Activated T-helper 2 cell treated with anti-CD3 and anti-CD28 coated beads, Interferon-gamma antibody, Interleukin-2, Interleukin-4, amounts not matched to agents 10 μg/mL and 5 μg/mL and 100 μg/mL, durations not matched to agents 14 hours and 24 hours and 36 hours (primary cell): ENCODE data around the gene TM7SF3. TPM values are rescaled to one million over a fixed set of nuclear protein-coding genes. Genes with fewer than 3 reads are reported as not detected.

ENCODE experiments used
- DNase-seq: peaks from one replicate; pipeline ENCODE4 v3.0.0; 2021; ENCODE audit warnings: low spot score
- H3K27ac Mint-ChIP-seq: one replicate; pipeline ENCODE4 v1.8.0; 2021; ENCODE audit warnings: mixed read lengths
- H3K27me3 Mint-ChIP-seq: one replicate; pipeline ENCODE4 v1.8.0; 2021; ENCODE audit warnings: low read depth, mixed read lengths
- H3K36me3 Mint-ChIP-seq: one replicate; pipeline ENCODE4 v1.8.0; 2021; ENCODE audit warnings: low read depth, mixed read lengths
- H3K4me1 Mint-ChIP-seq: one replicate; pipeline ENCODE4 v1.8.0; 2021; ENCODE audit warnings: low read depth, mixed read lengths
- H3K4me3 Mint-ChIP-seq: one replicate; pipeline ENCODE4 v1.8.0; 2021; ENCODE audit warnings: low read depth, mild to moderate bottlenecking, moderate library complexity, mixed read lengths
- H3K9me3 Mint-ChIP-seq: one replicate; pipeline ENCODE4 v1.8.0; 2021; ENCODE audit warnings: mixed read lengths
- intact Hi-C: fragments of 100-400 bp; cut with micrococcal nuclease; formaldehyde crosslinking; loops from one replicate; pipeline ENCODE4 v1.15.1; 2023
- total RNA-seq: library from RNA; stranded (reverse); gene quantifications from 2 replicates; pipeline ENCODE4 v1.2.3, GENCODE V29; 2022

The TM7SF3 gene
- total RNA-seq, 1 donor from 2014 or later = 46.7 TPM

- Mint-ChIP-seq H3K4me1 (peaks cover 4% of the 10 kb centered on the region), H3K27ac (no peak overlapping the region), H3K4me3 (no peak overlapping the region), H3K9me3 (no peaks in the 10 kb centered on the region), H3K27me3 (no peaks in the 10 kb centered on the region), H3K36me3 (peaks cover 54% of the 10 kb centered on the region)
- intact Hi-C loops = no loop called here
- no peak for DNase-seq
These were observed 22.4 kb downstream of the TM7SF3 start for GRCh38 chr12:26991826-26992225.

- no peak overlapping the region for H3K27ac Mint-ChIP-seq
- H3K4me3 Mint-ChIP-seq = no peak overlapping the region
- peaks cover 54% of the 10 kb centered on the region for H3K36me3 Mint-ChIP-seq
- DNase-seq = no peak
- H3K9me3 Mint-ChIP-seq = no peaks in the 10 kb centered on the region
- peaks cover 5% of the 10 kb centered on the region for H3K4me1 Mint-ChIP-seq
- intact Hi-C loops = no loop called here
- H3K27me3 Mint-ChIP-seq = no peaks in the 10 kb centered on the region
These were observed 24.3 kb downstream of the TM7SF3 start for GRCh38 chr12:26989873-26990272.

GRCh38 chr12:26988703-26989102 lies 25.5 kb downstream of the TM7SF3 start:
- intact Hi-C loops = no loop called here
- H3K36me3 Mint-ChIP-seq = peaks cover 58% of the 10 kb centered on the region
- no peaks in the 10 kb centered on the region for H3K9me3 Mint-ChIP-seq
- H3K27ac Mint-ChIP-seq = no peak overlapping the region
- no peaks in the 10 kb centered on the region for H3K27me3 Mint-ChIP-seq
- H3K4me1 Mint-ChIP-seq = peaks cover 10% of the 10 kb centered on the region
- no peak for DNase-seq
- H3K4me3 Mint-ChIP-seq = no peak overlapping the region

GRCh38 chr12:26987634-26988424 lies 26.4 kb downstream of the TM7SF3 start:
- Mint-ChIP-seq H3K9me3 (no peaks in the 10 kb centered on the region), H3K27ac (no peak overlapping the region), H3K4me3 (no peak overlapping the region), H3K27me3 (no peaks in the 10 kb centered on the region), H3K4me1 (peaks cover 10% of the 10 kb centered on the region), H3K36me3 (peaks cover 61% of the 10 kb centered on the region)
- no peak for DNase-seq
- intact Hi-C loops = no loop called here

GRCh38 chr12:26982866-26983265 lies 31.3 kb downstream of the TM7SF3 start:
- no peak overlapping the region for H3K27ac Mint-ChIP-seq
- H3K27me3 Mint-ChIP-seq = no peaks in the 10 kb centered on the region
- no peaks in the 10 kb centered on the region for H3K9me3 Mint-ChIP-seq
- no peak overlapping the region for H3K4me3 Mint-ChIP-seq
- peaks cover 67% of the 10 kb centered on the region for H3K36me3 Mint-ChIP-seq
- no peak for DNase-seq
- intact Hi-C loops = no loop called here
- peaks cover 7% of the 10 kb centered on the region for H3K4me1 Mint-ChIP-seq

- no peak overlapping the region for H3K27ac Mint-ChIP-seq
- peaks cover 14% of the 10 kb centered on the region for H3K4me1 Mint-ChIP-seq
- H3K27me3 Mint-ChIP-seq = no peaks in the 10 kb centered on the region
- intact Hi-C loops = no loop called here
- DNase-seq = no peak
- H3K9me3 Mint-ChIP-seq = no peaks in the 10 kb centered on the region
- no peak overlapping the region for H3K4me3 Mint-ChIP-seq
- peaks cover 72% of the 10 kb centered on the region for H3K36me3 Mint-ChIP-seq
These were observed 34.5 kb downstream of the TM7SF3 start for GRCh38 chr12:26979733-26980132.

GRCh38 chr12:26978801-26979200 lies 35.4 kb downstream of the TM7SF3 start:
- Mint-ChIP-seq H3K27me3 (no peaks in the 10 kb centered on the region), H3K4me3 (no peak overlapping the region), H3K9me3 (no peaks in the 10 kb centered on the region), H3K4me1 (peaks cover 10% of the 10 kb centered on the region), H3K27ac (no peak overlapping the region), H3K36me3 (peaks cover 72% of the 10 kb centered on the region)
- intact Hi-C loops = no loop called here
- DNase-seq = no peak

- Mint-ChIP-seq H3K4me3 (no peak overlapping the region), H3K27ac (no peak overlapping the region), H3K36me3 (peaks cover 63% of the 10 kb centered on the region), H3K27me3 (no peaks in the 10 kb centered on the region), H3K9me3 (no peaks in the 10 kb centered on the region), H3K4me1 (peaks cover 13% of the 10 kb centered on the region)
- intact Hi-C loops = no loop called here
- DNase-seq = no peak
These were observed 37.5 kb downstream of the TM7SF3 start for GRCh38 chr12:26976687-26977086.

- peak; percentile 14 for DNase-seq
- peaks cover 67% of the 10 kb centered on the region for H3K36me3 Mint-ChIP-seq
- intact Hi-C loops = loop anchor here (1.0 to 5.0 kb wide), 2 partner anchors 34 to 40 kb away; partner anchors contain the start of genes FGFR1OP2 and TM7SF3
- H3K9me3 Mint-ChIP-seq = no peaks in the 10 kb centered on the region
- H3K4me1 Mint-ChIP-seq = peaks cover 16% of the 10 kb centered on the region
- H3K4me3 Mint-ChIP-seq = no peak overlapping the region
- H3K27ac Mint-ChIP-seq = peak overlapping the region; percentile 29
- H3K27me3 Mint-ChIP-seq = no peaks in the 10 kb centered on the region
These were observed 42.2 kb downstream of the TM7SF3 start for GRCh38 chr12:26971963-26972362.

GRCh38 chr12:26970136-26970535 lies 44.0 kb downstream of the TM7SF3 start:
- intact Hi-C loops = loop anchor here (5.0 kb wide), 1 partner anchor 42 kb away; the partner anchor contains the start of gene TM7SF3
- H3K9me3 Mint-ChIP-seq = no peaks in the 10 kb centered on the region
- peaks cover 8% of the 10 kb centered on the region for H3K4me1 Mint-ChIP-seq
- no peak overlapping the region for H3K4me3 Mint-ChIP-seq
- H3K27ac Mint-ChIP-seq = no peak overlapping the region
- peaks cover 64% of the 10 kb centered on the region for H3K36me3 Mint-ChIP-seq
- DNase-seq = no peak
- H3K27me3 Mint-ChIP-seq = no peaks in the 10 kb centered on the region

- DNase-seq = no peak
- Mint-ChIP-seq H3K4me3 (no peak overlapping the region), H3K4me1 (peaks cover 7% of the 10 kb centered on the region), H3K36me3 (peaks cover 65% of the 10 kb centered on the region), H3K27ac (no peak overlapping the region), H3K27me3 (no peaks in the 10 kb centered on the region), H3K9me3 (no peaks in the 10 kb centered on the region)
- intact Hi-C loops = no loop called here
These were observed 47.3 kb downstream of the TM7SF3 start for GRCh38 chr12:26966842-26967241.

- DNase-seq = no peak
- peaks cover 63% of the 10 kb centered on the region for H3K36me3 Mint-ChIP-seq
- H3K9me3 Mint-ChIP-seq = no peaks in the 10 kb centered on the region
- intact Hi-C loops = no loop called here
- no peak overlapping the region for H3K4me3 Mint-ChIP-seq
- H3K27me3 Mint-ChIP-seq = no peaks in the 10 kb centered on the region
- H3K27ac Mint-ChIP-seq = no peak overlapping the region
- peaks cover 2% of the 10 kb centered on the region for H3K4me1 Mint-ChIP-seq
These were observed 50.8 kb downstream of the TM7SF3 start for GRCh38 chr12:26963413-26963812.

- no peak overlapping the region for H3K4me3 Mint-ChIP-seq
- no peaks in the 10 kb centered on the region for H3K27me3 Mint-ChIP-seq
- peaks cover 2% of the 10 kb centered on the region for H3K4me1 Mint-ChIP-seq
- H3K27ac Mint-ChIP-seq = no peak overlapping the region
- DNase-seq = no peak
- intact Hi-C loops = no loop called here
- no peaks in the 10 kb centered on the region for H3K9me3 Mint-ChIP-seq
- peaks cover 70% of the 10 kb centered on the region for H3K36me3 Mint-ChIP-seq
These were observed 52.4 kb downstream of the TM7SF3 start for GRCh38 chr12:26961803-26962202.
